ENCODE measurements around the gene TCF7L2.

TCF7L2 gene

DNA sequence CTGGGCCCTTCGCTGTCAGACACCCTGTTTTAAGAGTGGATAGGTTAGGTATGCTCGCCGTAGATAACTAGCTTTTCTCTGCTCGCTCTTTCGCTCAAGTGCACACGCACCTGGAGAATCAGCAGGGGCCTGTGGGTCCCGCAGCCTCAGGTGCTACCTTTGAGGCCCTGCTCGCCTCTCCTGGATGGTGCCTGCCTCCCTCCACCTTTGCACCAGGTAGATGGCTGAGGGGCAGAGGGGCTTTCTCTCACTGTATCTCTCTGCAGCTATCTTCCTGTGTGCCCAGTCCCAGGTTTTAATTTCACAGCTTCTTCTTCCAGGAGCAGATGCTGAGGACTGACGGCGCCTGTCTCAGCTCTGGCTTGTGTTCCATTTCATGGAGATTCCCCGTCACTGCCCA lies 227.9 kb downstream of the TCF7L2 start:
- Histone ChIP-seq H3K27ac (ENCODE audit: low read depth in 2 of 2, low read length in 2 of 2) (no peak overlapping the region), H3K4me1 (ENCODE audit: control insufficient read depth in 2 of 2, insufficient read depth in 2 of 2, low read length in 2 of 2) (no peaks in the 10 kb centered on the region), H3K36me3 (ENCODE audit: control insufficient read depth in 2 of 2, insufficient read depth in 2 of 2, low read length in 2 of 2) (no peaks in the 10 kb centered on the region), H3K9me3 (ENCODE audit: control insufficient read depth in 2 of 2, low read length in 2 of 2) (no peaks in the 10 kb centered on the region), H3K27me3 (ENCODE audit: control insufficient read depth in 2 of 2, insufficient read depth in 2 of 2, low read length in 2 of 2) (no peaks in the 10 kb centered on the region), H3K4me3 (ENCODE audit: low read length in 2 of 2) (no peak overlapping the region), H3K9ac (ENCODE audit: low read depth in 1 of 2, low read length in 2 of 2) (no peak overlapping the region)

DNA sequence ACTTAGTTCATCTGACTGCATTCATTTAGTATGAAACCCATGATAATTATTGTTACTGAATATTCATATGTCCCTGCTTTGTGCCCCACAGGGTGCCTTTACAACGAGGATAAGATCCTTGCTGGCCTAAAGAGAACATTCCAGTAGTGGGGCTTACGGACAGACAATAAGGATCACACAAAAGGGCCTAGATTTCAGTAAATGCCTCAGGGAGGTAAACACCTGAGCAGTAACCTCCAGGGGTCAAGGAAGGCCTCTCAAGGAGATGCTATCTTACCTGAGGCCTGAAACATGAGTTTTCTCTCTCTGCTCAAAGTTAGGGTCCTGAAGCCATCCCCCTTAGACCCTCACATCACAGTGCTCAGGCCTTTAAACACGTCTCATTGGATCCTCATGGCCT lies 228.7 kb downstream of the TCF7L2 start:
- Histone ChIP-seq H3K27me3 (ENCODE audit: control insufficient read depth in 2 of 2, insufficient read depth in 2 of 2, low read length in 2 of 2) (no peaks in the 10 kb centered on the region), H3K4me3 (ENCODE audit: low read length in 2 of 2) (no peak overlapping the region), H3K4me1 (ENCODE audit: control insufficient read depth in 2 of 2, insufficient read depth in 2 of 2, low read length in 2 of 2) (no peaks in the 10 kb centered on the region), H3K9ac (ENCODE audit: low read depth in 1 of 2, low read length in 2 of 2) (no peak overlapping the region), H3K9me3 (ENCODE audit: control insufficient read depth in 2 of 2, low read length in 2 of 2) (no peaks in the 10 kb centered on the region), H3K36me3 (ENCODE audit: control insufficient read depth in 2 of 2, insufficient read depth in 2 of 2, low read length in 2 of 2) (no peaks in the 10 kb centered on the region), H3K27ac (ENCODE audit: low read depth in 2 of 2, low read length in 2 of 2) (no peak overlapping the region)

DNA sequence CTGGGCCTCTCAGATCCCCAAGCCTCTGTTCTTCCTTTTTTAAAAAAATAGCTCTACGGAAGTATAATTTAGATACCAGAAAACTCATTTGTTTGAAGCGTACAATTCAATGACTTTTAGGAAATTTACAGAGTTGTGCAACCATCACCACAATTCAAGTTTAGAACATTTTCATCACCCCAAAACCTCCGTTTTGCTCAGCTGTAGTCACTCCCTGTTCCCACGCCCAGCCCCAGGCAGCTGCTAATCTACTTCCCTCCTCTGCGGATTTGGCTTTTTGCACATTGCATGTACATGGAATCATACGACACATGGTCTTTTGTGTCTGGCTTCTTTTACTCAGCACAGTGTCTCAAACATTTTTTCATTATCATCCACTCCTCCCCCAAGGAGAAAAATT lies 229.2 kb downstream of the TCF7L2 start:
- H3K27ac ChIP-seq (ENCODE audit: low read depth in 2 of 2, low read length in 2 of 2), result no peak overlapping the region
- H3K36me3 ChIP-seq (ENCODE audit: control insufficient read depth in 2 of 2, insufficient read depth in 2 of 2, low read length in 2 of 2), result no peaks in the 10 kb centered on the region
- H3K4me1 ChIP-seq (ENCODE audit: control insufficient read depth in 2 of 2, insufficient read depth in 2 of 2, low read length in 2 of 2), result no peaks in the 10 kb centered on the region
- H3K9ac ChIP-seq (ENCODE audit: low read depth in 1 of 2, low read length in 2 of 2), result no peak overlapping the region
- no peaks in the 10 kb centered on the region for H3K27me3 ChIP-seq (ENCODE audit: control insufficient read depth in 2 of 2, insufficient read depth in 2 of 2, low read length in 2 of 2)
- H3K9me3 ChIP-seq (ENCODE audit: control insufficient read depth in 2 of 2, low read length in 2 of 2), result no peaks in the 10 kb centered on the region
- no peak overlapping the region for H3K4me3 ChIP-seq (ENCODE audit: low read length in 2 of 2)

DNA sequence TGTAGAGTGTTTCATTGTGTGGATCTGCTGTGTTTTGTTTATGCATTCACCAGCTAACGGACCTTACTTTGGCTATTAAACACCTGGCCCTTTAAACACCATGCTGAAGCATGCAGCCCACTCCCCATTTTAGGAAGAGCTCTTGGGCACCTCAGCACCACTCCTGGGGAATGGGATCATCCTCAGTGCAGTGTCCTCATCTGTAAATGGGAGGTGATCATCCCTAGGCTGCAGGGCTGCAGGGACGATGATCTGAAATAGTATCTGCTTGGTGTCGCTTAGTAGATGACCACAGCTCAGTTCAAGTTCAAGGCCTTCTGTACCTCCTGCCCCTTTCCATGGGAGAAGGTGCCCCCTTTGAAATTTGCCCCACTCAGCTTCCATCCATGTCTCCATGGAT lies 229.9 kb downstream of the TCF7L2 start:
- no peaks in the 10 kb centered on the region for H3K4me1 ChIP-seq (ENCODE audit: control insufficient read depth in 2 of 2, insufficient read depth in 2 of 2, low read length in 2 of 2)
- H3K36me3 ChIP-seq (ENCODE audit: control insufficient read depth in 2 of 2, insufficient read depth in 2 of 2, low read length in 2 of 2), result no peaks in the 10 kb centered on the region
- no peaks in the 10 kb centered on the region for H3K9me3 ChIP-seq (ENCODE audit: control insufficient read depth in 2 of 2, low read length in 2 of 2)
- no peaks in the 10 kb centered on the region for H3K27me3 ChIP-seq (ENCODE audit: control insufficient read depth in 2 of 2, insufficient read depth in 2 of 2, low read length in 2 of 2)
- no peak overlapping the region for H3K4me3 ChIP-seq (ENCODE audit: low read length in 2 of 2)
- no peak overlapping the region for H3K27ac ChIP-seq (ENCODE audit: low read depth in 2 of 2, low read length in 2 of 2)
- H3K9ac ChIP-seq (ENCODE audit: low read depth in 1 of 2, low read length in 2 of 2), result no peak overlapping the region

DNA sequence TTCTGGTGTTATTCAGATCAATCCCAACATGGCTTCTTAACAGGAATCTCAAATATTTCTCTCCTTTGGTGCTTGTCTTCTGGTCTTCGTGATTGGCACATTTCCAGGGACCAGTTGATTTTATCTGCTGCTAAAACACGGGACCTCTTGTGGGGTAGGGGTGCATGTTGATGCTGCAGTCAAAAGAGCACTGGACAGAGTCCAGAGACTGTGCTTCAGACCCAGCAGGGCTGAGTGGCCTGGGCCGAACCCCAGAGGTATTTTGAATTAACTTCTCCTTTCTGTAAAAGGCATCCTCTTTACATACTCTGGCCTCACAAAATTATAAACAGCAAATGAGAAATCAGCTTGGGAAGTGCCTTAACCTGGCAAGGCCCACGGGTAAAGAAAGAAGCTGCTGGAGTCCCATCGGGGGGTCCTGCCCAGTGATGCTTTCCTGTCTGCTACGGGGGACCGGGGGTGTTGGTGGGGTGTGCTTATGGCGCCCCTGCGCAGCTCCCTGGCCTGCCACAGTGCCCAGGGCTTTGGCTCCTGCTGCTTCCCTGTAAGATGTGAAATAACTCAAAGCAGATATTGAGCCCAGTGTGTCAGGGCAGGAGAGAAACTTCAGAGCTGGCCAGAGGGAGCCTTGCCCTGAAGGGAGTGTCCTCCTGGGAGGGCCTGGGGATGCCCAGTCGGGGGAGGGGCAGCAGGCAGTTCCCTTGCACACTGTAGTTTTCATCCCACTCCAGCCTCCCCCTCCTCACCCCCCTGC lies 230.5 kb downstream of the TCF7L2 start:
- no peaks in the 10 kb centered on the region for H3K27me3 ChIP-seq (ENCODE audit: control insufficient read depth in 2 of 2, insufficient read depth in 2 of 2, low read length in 2 of 2)
- no peaks in the 10 kb centered on the region for H3K36me3 ChIP-seq (ENCODE audit: control insufficient read depth in 2 of 2, insufficient read depth in 2 of 2, low read length in 2 of 2)
- no peaks in the 10 kb centered on the region for H3K9me3 ChIP-seq (ENCODE audit: control insufficient read depth in 2 of 2, low read length in 2 of 2)
- no peak overlapping the region for H3K9ac ChIP-seq (ENCODE audit: low read depth in 1 of 2, low read length in 2 of 2)
- H3K27ac ChIP-seq (ENCODE audit: low read depth in 2 of 2, low read length in 2 of 2), result no peak overlapping the region
- no peak overlapping the region for H3K4me3 ChIP-seq (ENCODE audit: low read length in 2 of 2)
- H3K4me1 ChIP-seq (ENCODE audit: control insufficient read depth in 2 of 2, insufficient read depth in 2 of 2, low read length in 2 of 2), result no peaks in the 10 kb centered on the region

DNA sequence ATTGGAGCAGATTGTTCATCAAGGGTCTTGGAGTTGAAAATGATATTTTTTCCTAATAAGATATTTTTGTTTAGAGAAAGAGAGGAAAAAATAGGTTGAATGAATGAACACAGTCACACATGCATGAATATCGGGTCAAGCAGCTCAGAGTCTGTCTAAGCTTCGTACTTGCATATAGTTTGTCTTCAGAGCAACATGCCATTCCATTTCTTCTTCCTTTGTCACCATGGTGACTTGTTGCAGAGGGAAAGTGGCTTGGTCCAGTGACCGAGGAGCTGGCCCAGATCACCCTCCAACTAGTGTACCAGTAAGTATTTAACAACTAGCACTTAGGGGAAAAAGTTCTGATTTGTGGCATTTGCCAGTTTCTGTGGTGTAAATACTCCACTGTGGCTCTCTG lies 232.1 kb downstream of the TCF7L2 start:
- Histone ChIP-seq H3K4me3 (ENCODE audit: low read length in 2 of 2) (no peak overlapping the region), H3K36me3 (ENCODE audit: control insufficient read depth in 2 of 2, insufficient read depth in 2 of 2, low read length in 2 of 2) (no peaks in the 10 kb centered on the region), H3K27ac (ENCODE audit: low read depth in 2 of 2, low read length in 2 of 2) (no peak overlapping the region), H3K9me3 (ENCODE audit: control insufficient read depth in 2 of 2, low read length in 2 of 2) (no peaks in the 10 kb centered on the region), H3K9ac (ENCODE audit: low read depth in 1 of 2, low read length in 2 of 2) (no peak overlapping the region), H3K4me1 (ENCODE audit: control insufficient read depth in 2 of 2, insufficient read depth in 2 of 2, low read length in 2 of 2) (no peaks in the 10 kb centered on the region), H3K27me3 (ENCODE audit: control insufficient read depth in 2 of 2, insufficient read depth in 2 of 2, low read length in 2 of 2) (no peaks in the 10 kb centered on the region)

DNA sequence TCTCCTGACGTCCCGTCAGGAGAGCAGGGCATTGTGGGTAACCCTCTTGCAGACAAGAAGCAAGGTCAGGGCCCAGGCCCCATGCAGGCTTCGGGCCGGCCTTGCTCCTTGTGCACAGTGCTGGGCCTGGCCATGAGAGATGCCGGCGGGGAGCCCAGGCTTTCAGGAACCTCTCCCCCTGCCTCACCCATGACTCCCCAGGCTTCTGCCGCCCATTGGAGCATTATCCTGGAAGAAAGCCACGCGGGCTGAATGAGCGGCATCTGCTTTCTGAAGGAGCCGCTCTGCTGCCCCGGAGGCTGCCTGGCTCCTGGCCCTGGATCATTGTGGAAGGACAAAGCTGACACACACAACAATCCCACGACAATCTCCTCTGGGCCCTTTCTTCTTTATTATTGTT lies 233.5 kb downstream of the TCF7L2 start:
- no peak overlapping the region for H3K9ac ChIP-seq (ENCODE audit: low read depth in 1 of 2, low read length in 2 of 2)
- H3K36me3 ChIP-seq (ENCODE audit: control insufficient read depth in 2 of 2, insufficient read depth in 2 of 2, low read length in 2 of 2), result no peaks in the 10 kb centered on the region
- no peaks in the 10 kb centered on the region for H3K9me3 ChIP-seq (ENCODE audit: control insufficient read depth in 2 of 2, low read length in 2 of 2)
- no peaks in the 10 kb centered on the region for H3K27me3 ChIP-seq (ENCODE audit: control insufficient read depth in 2 of 2, insufficient read depth in 2 of 2, low read length in 2 of 2)
- no peak overlapping the region for H3K27ac ChIP-seq (ENCODE audit: low read depth in 2 of 2, low read length in 2 of 2)
- no peak overlapping the region for H3K4me3 ChIP-seq (ENCODE audit: low read length in 2 of 2)
- H3K4me1 ChIP-seq (ENCODE audit: control insufficient read depth in 2 of 2, insufficient read depth in 2 of 2, low read length in 2 of 2), result no peaks in the 10 kb centered on the region

DNA sequence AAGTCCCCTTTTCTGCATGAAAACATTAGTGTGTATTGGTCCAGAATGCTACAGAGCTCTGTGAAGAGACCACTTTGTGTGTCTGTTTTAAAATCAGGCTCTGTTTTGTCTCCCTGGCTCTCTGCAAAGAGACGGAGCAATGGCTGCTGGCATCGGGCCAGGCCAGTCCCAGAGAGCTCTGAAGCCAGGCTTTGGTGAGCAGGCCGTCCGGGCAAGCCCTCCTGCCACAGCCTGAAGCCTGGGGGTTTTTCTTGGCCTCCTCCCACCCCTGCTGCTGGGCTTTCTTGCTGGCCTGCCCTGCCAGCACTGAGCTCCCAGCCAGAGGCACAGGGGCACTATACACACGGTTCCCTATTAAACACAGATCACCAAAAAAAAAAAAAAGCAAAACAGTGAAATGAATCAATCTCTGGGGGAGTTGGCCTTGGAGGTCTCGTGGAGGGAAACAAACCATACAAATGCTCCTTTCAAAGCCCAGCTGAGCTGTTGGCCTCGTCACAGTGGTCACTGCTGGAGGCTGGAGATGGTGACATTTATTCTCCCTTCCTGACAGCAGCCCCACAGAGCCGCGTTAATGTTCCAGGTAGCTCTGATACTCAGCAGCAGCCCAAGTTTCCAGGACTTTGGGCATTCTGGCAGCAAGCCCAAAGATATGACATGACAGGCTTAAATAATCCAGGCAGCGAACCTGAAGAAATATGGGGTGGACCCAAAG lies 237.2 kb downstream of the TCF7L2 start:
- Histone ChIP-seq H3K4me1 (ENCODE audit: control insufficient read depth in 2 of 2, insufficient read depth in 2 of 2, low read length in 2 of 2) (no peaks in the 10 kb centered on the region), H3K27me3 (ENCODE audit: control insufficient read depth in 2 of 2, insufficient read depth in 2 of 2, low read length in 2 of 2) (no peaks in the 10 kb centered on the region), H3K9ac (ENCODE audit: low read depth in 1 of 2, low read length in 2 of 2) (no peak overlapping the region), H3K9me3 (ENCODE audit: control insufficient read depth in 2 of 2, low read length in 2 of 2) (no peaks in the 10 kb centered on the region), H3K27ac (ENCODE audit: low read depth in 2 of 2, low read length in 2 of 2) (no peak overlapping the region), H3K4me3 (ENCODE audit: low read length in 2 of 2) (no peak overlapping the region), H3K36me3 (ENCODE audit: control insufficient read depth in 2 of 2, insufficient read depth in 2 of 2, low read length in 2 of 2) (no peaks in the 10 kb centered on the region)

DNA sequence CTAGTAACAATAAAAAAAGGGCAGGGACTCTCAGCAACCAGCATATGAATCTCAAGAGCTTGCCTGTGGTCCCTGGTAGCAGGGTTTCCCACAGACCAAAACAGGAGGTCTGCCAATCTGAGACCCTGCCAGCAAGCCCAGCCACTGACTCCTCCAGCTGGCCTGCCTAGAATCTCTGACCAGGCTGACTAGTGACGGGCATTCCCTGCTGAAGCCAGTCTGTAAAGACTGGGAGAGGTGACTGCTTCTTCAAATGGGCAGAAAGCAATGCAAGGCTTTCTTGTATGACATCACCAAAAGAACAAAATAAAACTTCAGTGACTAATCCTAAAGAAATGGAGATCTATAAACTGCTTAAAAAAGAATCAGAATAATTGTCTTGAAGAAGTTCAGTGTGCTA lies 249.4 kb downstream of the TCF7L2 start:
- H3K4me3 ChIP-seq (ENCODE audit: low read length in 2 of 2), result no peak overlapping the region
- no peaks in the 10 kb centered on the region for H3K9me3 ChIP-seq (ENCODE audit: control insufficient read depth in 2 of 2, low read length in 2 of 2)

DNA sequence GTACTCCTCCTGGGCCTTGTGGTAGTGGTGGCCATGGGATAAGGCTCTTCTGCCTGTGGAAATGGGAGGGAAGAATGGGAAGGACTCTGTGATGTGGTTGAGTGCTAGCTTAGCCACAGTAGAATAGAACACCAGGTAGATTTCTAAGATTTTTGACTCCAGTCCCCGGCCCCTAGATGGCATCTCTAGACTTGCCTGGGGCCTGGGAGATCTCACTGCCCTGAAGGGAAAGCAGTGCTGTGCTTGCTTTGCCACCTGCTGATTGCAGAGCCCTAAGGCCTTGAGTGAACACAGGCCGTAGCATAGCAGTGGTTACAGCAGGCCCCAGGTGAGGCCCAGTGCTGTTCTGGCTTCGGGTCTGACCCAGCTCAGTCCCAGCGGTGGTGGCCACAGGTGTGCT lies 252.0 kb downstream of the TCF7L2 start:
- no peaks in the 10 kb centered on the region for H3K4me1 ChIP-seq (ENCODE audit: control insufficient read depth in 2 of 2, insufficient read depth in 2 of 2, low read length in 2 of 2)
- no peaks in the 10 kb centered on the region for H3K36me3 ChIP-seq (ENCODE audit: control insufficient read depth in 2 of 2, insufficient read depth in 2 of 2, low read length in 2 of 2)
- H3K4me3 ChIP-seq (ENCODE audit: low read length in 2 of 2), result no peak overlapping the region
- H3K9me3 ChIP-seq (ENCODE audit: control insufficient read depth in 2 of 2, low read length in 2 of 2), result no peaks in the 10 kb centered on the region
- H3K27ac ChIP-seq (ENCODE audit: low read depth in 2 of 2, low read length in 2 of 2), result no peak overlapping the region
- H3K27me3 ChIP-seq (ENCODE audit: control insufficient read depth in 2 of 2, insufficient read depth in 2 of 2, low read length in 2 of 2), result peaks cover 0 to 3% of the 10 kb centered on the region in 2 donors
- H3K9ac ChIP-seq (ENCODE audit: low read depth in 1 of 2, low read length in 2 of 2), result no peak overlapping the region

More for the DNA sequence above, 249.4 kb downstream of the TCF7L2 start:
- Histone ChIP-seq H3K4me1 (ENCODE audit: control insufficient read depth in 2 of 2, insufficient read depth in 2 of 2, low read length in 2 of 2) (no peaks in the 10 kb centered on the region), H3K36me3 (ENCODE audit: control insufficient read depth in 2 of 2, insufficient read depth in 2 of 2, low read length in 2 of 2) (no peaks in the 10 kb centered on the region), H3K27ac (ENCODE audit: low read depth in 2 of 2, low read length in 2 of 2) (no peak overlapping the region), H3K27me3 (ENCODE audit: control insufficient read depth in 2 of 2, insufficient read depth in 2 of 2, low read length in 2 of 2) (peaks cover 0 to 3% of the 10 kb centered on the region in 2 donors), H3K9ac (ENCODE audit: low read depth in 1 of 2, low read length in 2 of 2) (no peak overlapping the region)
